Osteocyte (in vitro differentiated cells): ENCODE measurements around the gene RIC1. TPM values are rescaled to one million over a fixed set of nuclear protein-coding genes. Genes with fewer than 3 reads are reported as not detected.

Experiments
- DNase-seq: peaks from one replicate; pipeline ENCODE4 v3.0.0; 2021; ENCODE audit warnings: mixed read lengths; ENCODE audit not compliant: unreplicated experiment; ENCODE audit errors: extremely low spot score
- H3K27ac Mint-ChIP-seq: one replicate; pipeline ENCODE4 v1.8.0; 2021; ENCODE audit warnings: mild to moderate bottlenecking, mixed read lengths; ENCODE audit not compliant: unreplicated experiment
- H3K27me3 Mint-ChIP-seq: one replicate; pipeline ENCODE4 v1.8.0; 2021; ENCODE audit warnings: mixed read lengths; ENCODE audit not compliant: unreplicated experiment
- H3K36me3 Mint-ChIP-seq: one replicate; pipeline ENCODE4 v1.8.0; 2021; ENCODE audit warnings: mixed read lengths; ENCODE audit not compliant: unreplicated experiment
- H3K4me1 Mint-ChIP-seq: one replicate; pipeline ENCODE4 v1.8.0; 2021; ENCODE audit warnings: mixed read lengths; ENCODE audit not compliant: unreplicated experiment
- H3K4me3 Mint-ChIP-seq: one replicate; pipeline ENCODE4 v1.8.0; 2021; ENCODE audit warnings: mild to moderate bottlenecking, moderate library complexity, mixed read lengths; ENCODE audit not compliant: unreplicated experiment
- H3K9me3 Mint-ChIP-seq: one replicate; pipeline ENCODE4 v1.8.0; 2021; ENCODE audit warnings: mixed read lengths; ENCODE audit not compliant: unreplicated experiment
- CTCF ChIP-seq: fragments of 200-600 bp; sonication (generic); IDR thresholded peaks from 2 replicates; pipeline ENCODE4 v1.5.0; 2021; ENCODE audit warnings: antibody characterized with exemption, mild to moderate bottlenecking, moderate library complexity
- total RNA-seq: library from RNA; stranded (reverse); gene quantifications from 2 replicates; pipeline ENCODE4 v1.2.1, GENCODE V29; 2021

Gene RIC1
- total RNA-seq, 1 donor from 2014 or later = 52.4 TPM

- Mint-ChIP-seq H3K27ac (no peak overlapping the region), H3K4me1 (peaks cover 2% of the 10 kb centered on the region), H3K9me3 (no peaks in the 10 kb centered on the region), H3K4me3 (no peak overlapping the region), H3K27me3 (no peaks in the 10 kb centered on the region), H3K36me3 (peaks cover 74% of the 10 kb centered on the region)
- TF ChIP-seq CTCF = no peak
- no peak for DNase-seq
Observed at GRCh38 chr9:5760338-5760737, 131.4 kb downstream of the RIC1 start.

GRCh38 chr9:5762421-5762820 is 133.5 kb downstream of the RIC1 start:
- no peak for TF ChIP-seq CTCF
- Mint-ChIP-seq H3K4me3 (no peak overlapping the region), H3K27ac (peak overlapping the region; percentile 23), H3K27me3 (no peaks in the 10 kb centered on the region), H3K4me1 (peaks cover 2% of the 10 kb centered on the region), H3K9me3 (no peaks in the 10 kb centered on the region), H3K36me3 (peaks cover 79% of the 10 kb centered on the region)
- no peak for DNase-seq

- H3K9me3 Mint-ChIP-seq = no peaks in the 10 kb centered on the region
Observed at GRCh38 chr9:5764130-5764868, 135.4 kb downstream of the RIC1 start.

GRCh38 chr9:5767968-5768932 is 139.3 kb downstream of the RIC1 start:
- no peaks in the 10 kb centered on the region for H3K4me1 Mint-ChIP-seq
- H3K27me3 Mint-ChIP-seq = no peaks in the 10 kb centered on the region
- H3K36me3 Mint-ChIP-seq = peaks cover 71% of the 10 kb centered on the region
- no peak overlapping the region for H3K27ac Mint-ChIP-seq
- DNase-seq = no peak
- TF ChIP-seq CTCF = no peak
- H3K9me3 Mint-ChIP-seq = no peaks in the 10 kb centered on the region
- no peak overlapping the region for H3K4me3 Mint-ChIP-seq

More at GRCh38 chr9:5764130-5764868, 135.4 kb downstream of the RIC1 start:
- Mint-ChIP-seq H3K36me3 (peaks cover 72% of the 10 kb centered on the region), H3K4me3 (no peak overlapping the region), H3K27ac (no peak overlapping the region), H3K27me3 (no peaks in the 10 kb centered on the region), H3K4me1 (no peaks in the 10 kb centered on the region)
- DNase-seq = no peak
- no peak for TF ChIP-seq CTCF
